HG03469 (cell line): Measurements from ENCODE around the gene WFS1.

ENCODE experiments used
- ATAC-seq: cut with Tn5 transposase; IDR thresholded peaks from one replicate; pipeline ENCODE4 v1.9.1; 2021; ENCODE audit warnings: mild to moderate bottlenecking, moderate library complexity, moderate number of reproducible peaks; ENCODE audit not compliant: unreplicated experiment

WFS1 gene

GRCh38 chr4:6322761-6323566 is 53.3 kb downstream of the WFS1 start:
- no peak for ATAC-seq

DNA sequence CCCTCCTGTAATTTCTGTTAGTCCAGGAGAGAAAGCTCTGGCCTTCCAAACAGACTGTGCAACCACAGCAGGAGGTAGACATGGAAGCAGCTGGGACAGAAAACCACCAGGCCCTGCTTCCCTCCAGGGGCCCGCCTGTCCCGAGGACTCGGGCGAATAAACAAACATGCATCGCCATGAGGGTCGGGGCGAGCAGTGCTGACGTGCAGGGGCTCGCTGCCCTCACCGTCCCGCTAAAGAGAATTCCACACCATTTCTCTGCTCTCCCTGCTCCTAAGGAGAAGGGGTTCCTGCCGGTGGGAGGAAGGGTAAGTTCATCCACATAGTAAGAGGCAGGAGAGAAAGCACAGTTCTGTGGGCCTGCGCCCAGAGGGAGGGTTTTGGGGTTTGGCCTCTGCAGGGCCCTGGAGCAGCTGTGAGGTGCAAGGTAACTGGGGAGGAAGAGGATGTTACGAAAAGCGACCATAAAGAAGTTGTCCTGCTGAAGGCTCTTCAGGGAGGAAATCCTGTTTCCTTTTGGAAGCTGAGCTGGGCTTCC is 54.9 kb downstream of the WFS1 start:
- ATAC-seq: no peak

- ATAC-seq: no peak
Observed at GRCh38 chr4:6324999-6325787, 55.5 kb downstream of the WFS1 start.

DNA sequence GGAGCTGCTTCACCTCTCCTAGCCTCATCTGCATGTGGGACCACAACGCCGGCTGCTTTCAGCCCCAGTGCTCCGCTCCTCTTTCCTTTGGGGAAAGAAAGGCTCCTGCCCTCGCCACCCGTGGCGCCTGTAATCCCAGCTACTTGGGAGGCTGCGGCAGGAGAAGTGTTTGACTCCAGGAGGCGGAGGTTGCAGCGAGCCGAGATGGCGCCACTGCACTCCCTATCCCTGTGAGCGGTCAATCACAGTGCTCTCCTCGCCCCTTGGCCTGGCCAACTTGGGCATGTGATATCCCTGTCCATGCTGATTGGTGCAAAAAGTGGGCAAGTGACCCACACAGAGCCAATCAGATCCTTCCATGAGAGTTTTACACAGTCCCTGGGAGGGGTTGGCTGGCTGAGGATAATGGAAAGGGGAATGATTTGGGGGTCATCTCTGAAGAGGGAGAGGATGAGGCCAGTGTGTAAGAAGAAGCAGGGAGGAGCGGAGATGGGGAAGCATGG is 56.2 kb downstream of the WFS1 start:
- no peak for ATAC-seq

GRCh38 chr4:6326312-6327060 is 56.8 kb downstream of the WFS1 start:
- no peak for ATAC-seq

GRCh38 chr4:6327220-6327917 is 57.7 kb downstream of the WFS1 start:
- ATAC-seq: no peak

- no peak for ATAC-seq
Observed at GRCh38 chr4:6328526-6328925, 58.9 kb downstream of the WFS1 start.

GRCh38 chr4:6329478-6330383 is 60.1 kb downstream of the WFS1 start:
- ATAC-seq: no peak

DNA sequence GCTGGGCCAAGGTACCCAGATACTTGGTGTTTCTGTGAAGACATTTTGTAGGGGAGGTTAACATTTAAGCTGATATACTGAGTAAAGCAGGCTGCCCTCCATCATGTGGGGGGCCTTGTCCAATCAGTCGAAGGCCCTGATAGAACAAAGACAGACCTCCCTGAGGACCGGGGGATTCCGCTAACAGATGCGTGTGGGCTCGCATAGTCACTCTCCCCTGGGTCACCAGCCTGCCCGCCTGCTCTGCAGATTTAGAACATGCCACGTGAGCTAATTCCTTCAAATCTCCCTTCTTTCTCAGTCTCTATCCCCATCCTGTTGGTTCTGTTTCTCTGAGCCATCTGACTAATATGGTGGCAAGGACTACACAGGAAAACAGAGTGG is 60.7 kb downstream of the WFS1 start:
- no peak for ATAC-seq

DNA sequence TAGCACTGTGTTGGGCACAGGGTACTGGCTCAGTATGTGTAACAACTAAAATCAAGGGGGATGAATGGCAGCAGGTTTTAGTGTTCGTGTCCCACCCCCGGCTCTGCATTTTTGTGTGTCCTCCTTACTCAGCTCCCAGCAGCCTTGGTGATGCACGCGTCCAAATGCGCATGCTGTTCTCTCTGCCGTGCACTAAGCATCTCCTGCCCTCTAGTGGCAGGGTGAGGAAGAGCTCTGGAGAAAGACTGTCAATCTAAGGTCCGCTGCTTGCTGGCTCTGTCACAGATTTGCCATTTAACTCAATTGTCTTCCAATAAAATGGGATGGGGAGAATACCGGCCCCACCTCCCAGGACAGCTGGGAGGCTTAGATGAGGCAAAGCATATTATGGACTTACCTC is 61.4 kb downstream of the WFS1 start:
- no peak for ATAC-seq

DNA sequence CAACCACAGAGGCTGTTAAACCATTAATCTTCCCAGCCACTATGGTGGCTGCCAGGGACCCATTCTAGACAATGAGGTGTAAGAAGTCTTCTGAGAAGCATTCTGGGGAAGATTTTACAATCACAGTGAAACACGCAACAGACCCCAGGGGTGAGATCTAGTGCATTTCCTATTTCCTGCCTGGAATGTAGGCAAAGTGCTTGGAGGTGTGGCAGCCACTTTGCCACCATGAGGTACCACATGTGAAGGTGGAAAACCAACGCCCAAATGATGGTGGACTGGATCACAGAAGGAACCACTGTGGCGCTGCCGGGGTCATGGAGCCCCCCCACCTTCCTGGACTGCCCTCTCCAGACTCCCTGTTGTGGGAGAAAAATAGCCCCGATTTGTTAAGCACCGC is 61.8 kb downstream of the WFS1 start:
- ATAC-seq: no peak

GRCh38 chr4:6332042-6332668 is 62.5 kb downstream of the WFS1 start:
- no peak for ATAC-seq

- ATAC-seq: no peak
Observed at GRCh38 chr4:6332669-6333050, 63.0 kb downstream of the WFS1 start.

GRCh38 chr4:6333301-6334202 is 63.9 kb downstream of the WFS1 start:
- no peak for ATAC-seq

DNA sequence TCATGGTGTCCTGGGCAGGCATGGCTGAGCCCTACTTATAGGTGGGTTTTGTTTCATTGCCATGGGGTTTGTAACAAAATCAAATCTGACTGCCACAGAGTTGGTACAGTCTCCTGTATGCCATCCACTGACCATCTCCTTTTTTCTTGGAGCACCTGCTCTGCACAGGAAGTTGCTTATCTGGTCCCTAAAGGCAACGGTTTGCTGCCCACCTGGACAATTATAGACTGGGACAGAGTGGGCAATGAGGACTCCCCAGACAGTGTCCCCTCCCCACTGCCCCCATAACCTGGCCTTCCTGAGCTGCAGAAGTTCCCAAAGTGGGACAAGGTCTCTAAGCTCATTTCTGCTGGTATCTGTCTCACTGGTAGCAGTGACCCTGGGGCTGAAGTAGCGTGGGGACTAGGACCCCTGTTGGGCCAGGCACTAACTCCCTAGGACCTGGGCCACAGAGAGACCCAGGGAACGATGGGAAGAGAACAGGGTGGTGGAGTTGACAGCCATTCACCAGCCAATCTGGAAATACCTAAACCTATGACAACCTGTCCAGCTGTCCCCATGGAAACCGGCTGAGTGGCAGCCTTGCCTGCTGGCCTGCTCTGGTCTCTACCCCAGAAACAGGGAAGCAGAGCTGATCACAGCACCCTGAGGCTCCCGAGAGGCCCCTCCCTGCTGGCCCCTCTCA is 64.7 kb downstream of the WFS1 start:
- no peak for ATAC-seq

DNA sequence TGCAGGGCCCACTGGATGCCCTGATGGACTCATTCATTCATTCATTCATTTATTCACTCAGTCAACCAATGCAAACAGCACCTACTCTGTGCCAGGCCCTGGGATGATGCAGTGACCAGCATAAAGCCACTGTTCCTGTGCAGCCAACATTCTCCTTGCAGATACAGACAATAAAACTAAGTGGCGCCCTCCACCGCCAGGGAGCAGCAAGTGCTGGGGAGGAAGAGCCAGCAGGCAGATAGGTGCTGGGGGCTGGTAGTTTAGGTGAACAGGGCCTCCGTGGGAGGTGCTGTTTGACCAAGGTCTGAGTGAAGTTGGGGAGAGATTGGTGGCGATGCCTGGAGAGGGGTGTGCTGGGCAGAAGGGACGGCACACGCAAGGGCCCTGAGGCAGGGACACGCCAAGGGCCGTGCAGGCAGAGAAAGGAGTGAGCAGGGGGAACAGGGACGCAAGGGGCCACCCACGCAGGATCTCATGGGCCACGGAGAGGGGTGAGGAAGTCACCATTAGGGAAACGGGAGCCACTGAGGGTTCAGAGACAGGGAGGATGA is 65.5 kb downstream of the WFS1 start:
- ATAC-seq: no peak

- ATAC-seq: no peak
Observed at GRCh38 chr4:6336166-6336565, 66.5 kb downstream of the WFS1 start.
